ENCODE measurements around the gene DKKL1. TPM values are rescaled to one million over a fixed set of nuclear protein-coding genes. Genes with fewer than 3 reads are reported as not detected.

The DKKL1 gene
- polyA plus RNA-seq, 4 donors = 4.2 to 7.0 (median 5.8) TPM

DNA sequence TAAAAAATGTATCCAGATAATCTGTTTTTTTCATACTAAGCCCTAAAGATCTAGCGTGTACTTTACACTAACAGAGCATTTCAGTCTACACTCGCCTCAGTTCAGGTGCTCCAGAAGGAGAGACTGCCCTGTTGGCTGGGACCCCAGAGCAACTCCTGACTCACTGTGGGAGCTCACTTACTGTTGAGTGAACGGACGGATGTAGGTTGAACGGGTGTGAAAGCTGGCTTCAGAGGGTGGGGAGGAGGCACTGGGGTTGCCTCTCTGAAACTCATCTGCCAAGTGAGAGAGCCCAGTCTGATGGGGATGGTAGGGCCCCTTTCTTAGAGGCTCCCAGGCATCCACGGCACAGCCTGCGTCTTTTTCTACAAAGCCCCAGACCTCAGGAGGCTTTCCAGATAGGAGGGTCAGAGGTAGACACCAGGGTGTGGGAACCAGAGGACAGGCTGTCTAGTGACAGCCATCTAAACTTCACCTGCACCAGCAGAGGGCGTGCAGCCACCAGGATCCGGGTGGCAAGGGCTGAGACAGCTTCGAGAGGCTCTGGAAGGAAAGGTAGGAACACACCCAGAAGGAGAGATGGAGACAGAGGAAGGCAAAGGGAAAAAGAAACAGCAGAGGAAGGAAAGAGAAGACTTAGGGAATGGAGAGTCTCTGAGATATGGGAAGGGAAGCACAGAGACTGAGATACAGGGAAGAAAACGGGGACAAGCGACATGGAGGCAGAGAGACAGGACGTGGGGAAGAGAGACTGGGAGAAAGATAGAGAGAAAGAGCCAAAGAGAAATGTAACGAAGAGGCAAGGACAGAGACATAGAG lies 28.1 kb downstream of the DKKL1 start:
- DNase-seq (ENCODE audit: low read depth in 4 of 4, low spot score in 3 of 4) = peak in 2 of 4 donors; percentile 60 to 63

DNA sequence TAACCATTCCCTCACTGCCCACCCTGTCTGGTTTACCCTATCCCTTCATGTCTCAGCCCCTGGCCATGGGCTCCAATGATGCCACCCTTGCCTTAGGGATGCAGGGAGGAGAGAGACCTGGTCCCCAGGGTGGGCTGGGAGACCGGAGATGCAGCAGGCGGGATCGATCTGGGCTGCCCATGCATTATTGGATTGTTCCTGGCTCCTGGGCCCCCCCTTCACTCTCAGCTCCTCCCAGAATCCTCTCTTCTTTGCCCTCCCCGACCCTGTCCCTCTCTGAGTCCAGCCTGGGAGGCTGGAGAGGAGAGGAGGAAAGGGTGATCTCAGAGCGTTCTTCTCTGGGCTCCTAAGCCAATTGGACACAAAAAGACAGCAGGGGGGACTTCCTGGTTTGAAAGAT lies 30.2 kb downstream of the DKKL1 start:
- DNase-seq (ENCODE audit: low read depth in 4 of 4, low spot score in 3 of 4) = no peak

DNA sequence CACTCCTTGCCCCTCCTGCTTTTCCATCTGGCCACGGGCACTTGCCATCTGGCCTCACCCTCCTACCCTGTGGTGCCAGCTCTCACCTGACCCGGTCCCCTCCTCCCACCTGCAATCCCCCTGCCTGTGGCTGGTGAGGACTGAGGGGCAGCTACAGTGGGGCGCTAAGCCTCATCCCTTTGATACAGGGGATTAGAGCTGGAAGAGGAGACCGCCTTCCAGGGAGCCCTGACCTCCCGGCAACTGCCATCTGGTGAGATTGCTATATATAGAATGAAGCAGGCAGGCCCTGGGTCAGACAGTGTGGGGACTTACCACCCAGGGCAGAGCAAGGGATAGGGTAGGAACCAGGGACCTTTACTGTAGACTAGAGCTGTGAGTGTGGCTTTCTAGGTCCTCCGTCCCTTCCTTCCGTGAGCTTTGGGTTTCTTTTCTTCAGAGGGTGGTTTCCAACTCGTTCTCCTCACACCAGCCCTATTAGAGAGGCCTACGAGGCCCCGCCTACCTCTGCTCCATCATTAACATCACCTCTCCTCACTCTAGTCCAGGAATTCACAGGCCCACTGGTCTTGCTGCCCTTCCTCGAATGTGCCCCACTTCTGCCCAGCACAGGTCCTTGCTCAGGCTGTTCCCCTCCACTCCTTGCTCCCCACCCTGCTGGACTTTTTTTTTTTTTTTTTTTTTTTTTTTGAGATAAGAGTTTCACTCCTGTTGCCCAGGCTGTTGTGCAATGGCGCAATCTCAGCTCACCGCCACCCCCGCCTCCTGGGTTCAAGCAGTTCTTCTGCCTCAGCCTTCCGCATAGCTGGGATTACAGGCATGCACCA lies 32.1 kb downstream of the DKKL1 start:
- no peak for DNase-seq (ENCODE audit: low read depth in 4 of 4, low spot score in 3 of 4)

DNA sequence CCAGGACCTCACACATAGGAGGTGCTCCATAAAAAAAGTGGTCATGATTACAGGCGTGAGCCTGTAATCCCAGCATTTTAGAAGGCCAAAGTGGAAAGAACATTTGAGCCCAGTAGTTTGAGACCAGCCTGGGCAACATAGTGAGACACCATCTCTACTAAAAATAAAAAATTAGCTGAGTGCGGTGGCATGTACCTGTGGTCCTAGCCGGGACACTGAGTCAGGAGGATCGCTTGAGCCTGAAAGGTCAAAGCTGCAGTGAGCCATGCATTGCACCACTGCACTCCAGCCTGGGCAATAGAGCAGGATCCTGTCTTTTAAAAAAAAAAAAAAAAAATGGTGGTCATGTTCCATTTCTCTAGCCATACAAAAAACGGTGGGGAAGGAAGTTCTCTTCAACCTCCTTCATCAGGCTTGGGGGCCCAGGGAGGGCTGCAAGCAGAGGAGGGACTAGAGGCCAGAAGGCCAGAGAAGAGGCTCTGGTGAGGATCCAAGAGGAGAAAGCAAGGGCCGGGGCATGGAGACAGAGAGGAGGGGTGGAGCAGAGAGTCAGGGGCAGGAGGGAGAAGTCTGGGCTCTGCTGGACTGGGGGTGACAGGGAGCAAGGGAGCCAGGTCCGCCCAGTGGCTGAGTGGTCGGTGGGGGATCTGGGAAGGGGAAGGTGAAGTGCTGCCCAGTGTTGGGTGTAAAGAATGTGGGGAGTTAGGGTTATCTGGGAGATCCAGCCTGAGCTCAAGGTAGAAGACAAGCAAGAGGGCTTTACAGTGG lies 33.2 kb downstream of the DKKL1 start:
- DNase-seq (ENCODE audit: low read depth in 4 of 4, low spot score in 3 of 4) = no peak

DNA sequence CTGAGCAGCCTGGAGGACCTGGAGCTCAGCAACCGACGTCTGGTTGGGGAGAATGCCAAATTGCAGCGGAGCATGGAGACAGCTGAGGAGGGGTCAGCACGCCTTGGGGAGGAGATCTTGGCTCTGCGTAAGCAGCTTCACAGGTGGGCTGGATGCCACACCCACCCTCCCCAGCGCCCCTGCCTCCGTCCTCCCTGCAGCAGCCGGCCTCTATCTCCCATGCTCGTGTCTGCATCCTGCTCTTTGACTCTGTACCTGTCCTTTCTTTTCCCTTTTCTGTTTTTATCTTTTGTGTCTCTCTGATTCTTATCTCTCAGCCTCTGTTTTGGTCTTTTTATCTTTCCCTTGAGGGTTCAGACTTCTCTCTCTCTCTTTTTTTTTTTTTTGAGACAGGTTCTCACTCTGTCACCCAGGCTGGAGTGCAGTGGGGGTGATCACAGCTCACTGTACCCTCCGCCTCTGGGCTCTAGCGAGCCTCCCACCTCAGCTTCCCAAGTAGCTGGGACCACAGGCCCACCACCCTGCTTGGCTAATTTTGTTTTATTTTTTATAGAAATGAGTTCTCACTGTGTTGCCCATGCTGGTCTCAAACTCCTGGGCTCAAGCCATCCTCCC lies 34.4 kb downstream of the DKKL1 start:
- no peak for DNase-seq (ENCODE audit: low read depth in 4 of 4, low spot score in 3 of 4)

DNA sequence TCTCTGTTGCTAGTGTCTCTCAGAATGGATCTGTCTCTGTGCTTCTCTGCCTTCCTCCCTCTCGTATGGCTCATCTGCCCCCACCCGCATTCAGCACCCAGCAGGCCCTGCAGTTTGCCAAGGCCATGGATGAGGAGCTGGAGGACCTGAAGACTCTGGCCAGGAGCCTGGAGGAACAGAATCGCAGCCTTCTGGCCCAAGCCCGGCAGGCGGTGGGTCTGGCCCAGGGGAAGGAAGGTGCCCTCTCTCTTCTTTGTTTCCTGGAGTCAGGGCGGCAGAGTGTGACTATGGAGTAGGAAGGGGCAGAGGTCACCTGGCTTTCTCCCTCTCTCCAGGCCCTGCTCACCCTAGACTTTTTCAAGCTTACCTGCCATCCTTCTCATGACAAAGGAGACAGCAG lies 35.3 kb downstream of the DKKL1 start:
- no peak for DNase-seq (ENCODE audit: low read depth in 4 of 4, low spot score in 3 of 4)

DNA sequence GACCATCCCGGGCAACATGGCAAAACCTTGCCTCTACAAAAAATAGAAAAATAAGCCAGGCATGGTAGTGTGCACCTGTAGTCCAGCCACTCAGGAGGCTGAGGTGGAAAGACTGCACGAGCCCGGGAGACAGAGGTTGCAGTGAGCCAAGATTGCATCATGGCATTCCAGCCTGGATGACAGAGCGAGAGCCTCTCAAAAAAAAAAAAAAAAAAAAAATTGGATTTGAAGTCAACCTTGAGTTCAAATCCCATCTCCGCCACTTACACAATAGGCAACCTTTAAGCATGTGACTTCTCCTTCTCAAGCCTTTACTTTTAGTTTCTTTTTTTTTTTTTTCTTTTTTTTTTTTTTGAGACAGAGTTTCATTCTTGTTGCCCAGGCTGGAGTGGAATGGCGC lies 36.4 kb downstream of the DKKL1 start:
- no peak for DNase-seq (ENCODE audit: low read depth in 4 of 4, low spot score in 3 of 4)

DNA sequence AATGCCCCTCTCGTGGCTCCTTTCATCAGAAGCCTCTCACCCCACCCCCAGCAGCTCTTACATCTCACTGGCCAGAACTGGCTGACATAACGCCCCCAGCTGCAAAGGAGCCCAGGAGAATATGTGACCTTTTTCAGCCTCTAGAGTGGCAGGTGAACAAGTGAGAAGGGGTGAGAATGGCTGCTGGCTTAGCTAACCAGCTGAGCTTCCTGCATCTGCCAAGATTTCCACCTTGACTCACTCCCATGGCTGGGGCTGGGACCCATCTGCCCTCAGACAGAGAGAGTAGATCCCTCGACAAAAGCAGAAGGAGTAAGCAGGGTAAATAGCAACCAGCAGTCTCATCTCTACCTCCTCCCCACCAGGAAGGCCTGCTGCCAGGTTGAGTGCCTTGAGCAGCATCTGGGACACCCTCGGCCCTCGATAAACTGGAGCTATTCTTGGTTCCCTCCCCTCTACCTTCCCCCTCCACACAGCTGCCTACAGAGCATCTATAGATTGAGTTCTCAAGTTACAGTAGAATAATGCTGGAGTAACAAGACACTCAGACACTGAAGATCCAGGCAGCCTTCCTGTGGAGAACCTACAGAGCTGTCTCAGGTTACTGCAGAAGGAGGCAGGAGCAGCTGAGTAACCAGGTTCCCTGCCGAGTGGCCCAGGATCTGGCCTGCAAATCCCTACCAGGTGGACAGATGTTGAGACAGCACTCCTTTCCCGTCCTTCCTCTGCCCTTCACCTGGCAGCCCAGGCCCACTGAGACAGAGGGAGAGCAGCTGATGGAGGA lies 39.9 kb downstream of the DKKL1 start:
- DNase-seq (ENCODE audit: low read depth in 4 of 4, low spot score in 3 of 4) = no peak

DNA sequence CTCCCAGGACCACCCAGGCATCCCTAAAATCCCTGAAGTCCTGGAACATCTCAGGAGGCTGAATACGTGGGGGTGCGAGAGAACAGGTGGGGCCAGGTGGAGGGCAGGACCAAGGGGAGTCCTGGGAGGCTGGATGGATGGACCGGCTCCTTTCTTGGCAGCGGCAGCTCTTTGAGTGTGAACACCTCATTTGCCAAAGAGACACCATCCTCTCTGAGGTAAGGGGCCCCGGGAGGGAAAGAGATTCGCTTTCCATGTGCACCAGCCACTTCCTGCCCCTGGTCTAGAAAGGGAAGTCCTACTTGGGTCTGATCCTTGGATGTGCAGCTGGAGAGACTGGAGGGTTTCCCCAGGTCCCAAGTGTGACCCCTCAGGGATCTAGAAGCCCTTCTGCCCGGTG lies 43.4 kb downstream of the DKKL1 start:
- DNase-seq (ENCODE audit: low read depth in 4 of 4, low spot score in 3 of 4) = no peak

DNA sequence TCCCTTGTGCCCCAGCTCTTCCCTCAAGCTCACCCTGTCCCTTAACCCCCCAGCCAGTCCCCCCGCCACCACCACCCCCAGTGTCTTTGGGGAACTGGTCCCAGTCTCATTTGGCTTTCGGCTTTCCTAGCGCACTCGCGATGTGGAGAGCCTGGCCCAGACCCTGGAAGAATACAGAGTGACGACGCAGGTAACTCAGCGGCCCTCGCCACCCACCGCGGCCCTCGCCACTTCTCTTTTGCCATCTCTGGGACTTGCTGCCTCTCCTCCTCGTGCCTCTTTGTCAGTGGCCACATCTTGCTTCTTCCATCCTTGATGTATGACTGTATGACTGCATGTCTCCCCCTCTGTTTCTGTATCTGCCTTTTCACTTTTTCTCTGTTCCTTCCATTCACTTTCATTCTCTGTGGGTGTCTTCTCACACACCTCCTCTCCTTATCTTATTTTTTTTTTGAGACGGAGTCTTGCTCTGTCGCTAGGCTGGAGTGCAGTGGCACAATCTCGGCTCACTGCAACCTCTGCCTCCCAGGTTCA lies 43.9 kb downstream of the DKKL1 start:
- no peak for DNase-seq (ENCODE audit: low read depth in 4 of 4, low spot score in 3 of 4)

DNA sequence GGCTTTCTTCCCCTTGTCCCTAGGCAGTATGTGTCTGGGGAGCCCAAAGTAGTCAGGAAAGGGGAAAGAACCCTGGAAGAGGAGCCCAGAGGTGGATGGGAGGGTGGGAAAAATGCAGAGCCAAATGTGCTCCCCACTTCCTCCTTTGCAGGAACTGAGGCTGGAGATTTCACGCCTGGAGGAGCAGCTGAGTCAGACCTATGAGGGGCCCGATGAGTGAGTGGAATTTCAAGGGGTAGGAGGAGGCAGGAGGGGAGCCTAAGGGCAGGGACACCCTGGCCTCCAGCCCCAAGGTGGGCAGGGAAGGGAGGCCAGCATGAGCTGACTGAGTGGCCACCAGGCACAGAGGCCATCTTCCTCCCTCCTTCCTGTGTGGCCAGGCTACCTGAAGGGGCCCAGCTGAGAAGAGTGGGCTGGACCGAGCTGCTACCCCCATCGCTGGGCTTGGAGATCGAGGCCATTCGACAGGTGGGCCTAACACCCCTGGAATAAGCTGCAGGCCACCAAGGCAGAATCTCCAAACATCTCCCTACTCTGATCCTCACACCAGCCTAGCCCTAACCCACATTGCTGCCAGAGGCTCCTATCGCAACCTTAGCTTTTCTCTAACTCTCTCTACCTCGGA lies 45.3 kb downstream of the DKKL1 start:
- DNase-seq (ENCODE audit: low read depth in 4 of 4, low spot score in 3 of 4) = no peak

DNA sequence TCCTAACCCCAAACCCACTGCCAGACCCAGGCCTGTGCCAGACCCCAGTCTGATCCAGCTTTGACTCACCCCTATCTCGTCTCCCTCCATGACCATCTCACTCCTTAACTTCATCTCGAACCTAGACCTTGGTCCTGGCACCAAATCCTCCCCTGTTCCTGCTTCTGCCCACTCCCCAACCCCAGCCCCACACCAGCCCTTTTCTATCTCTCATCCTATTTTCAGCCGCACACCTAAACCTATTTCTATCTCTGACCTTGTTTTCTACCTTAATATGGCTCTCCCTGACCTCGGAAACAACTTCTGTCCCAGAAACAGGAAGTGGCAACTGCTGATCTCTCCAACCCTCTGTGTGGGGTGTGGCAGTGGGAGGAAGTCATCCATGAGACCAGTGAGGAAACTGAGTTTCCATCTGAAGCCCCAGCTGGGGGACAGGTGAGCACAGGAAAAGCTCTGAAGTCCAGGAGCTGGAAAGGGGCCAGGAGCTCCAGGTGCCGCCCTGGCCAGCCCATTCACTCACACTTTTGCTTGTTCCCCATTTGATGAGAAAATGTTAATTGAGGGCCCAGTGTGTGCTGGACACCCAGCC lies 45.9 kb downstream of the DKKL1 start:
- no peak for DNase-seq (ENCODE audit: low read depth in 4 of 4, low spot score in 3 of 4)

DNA sequence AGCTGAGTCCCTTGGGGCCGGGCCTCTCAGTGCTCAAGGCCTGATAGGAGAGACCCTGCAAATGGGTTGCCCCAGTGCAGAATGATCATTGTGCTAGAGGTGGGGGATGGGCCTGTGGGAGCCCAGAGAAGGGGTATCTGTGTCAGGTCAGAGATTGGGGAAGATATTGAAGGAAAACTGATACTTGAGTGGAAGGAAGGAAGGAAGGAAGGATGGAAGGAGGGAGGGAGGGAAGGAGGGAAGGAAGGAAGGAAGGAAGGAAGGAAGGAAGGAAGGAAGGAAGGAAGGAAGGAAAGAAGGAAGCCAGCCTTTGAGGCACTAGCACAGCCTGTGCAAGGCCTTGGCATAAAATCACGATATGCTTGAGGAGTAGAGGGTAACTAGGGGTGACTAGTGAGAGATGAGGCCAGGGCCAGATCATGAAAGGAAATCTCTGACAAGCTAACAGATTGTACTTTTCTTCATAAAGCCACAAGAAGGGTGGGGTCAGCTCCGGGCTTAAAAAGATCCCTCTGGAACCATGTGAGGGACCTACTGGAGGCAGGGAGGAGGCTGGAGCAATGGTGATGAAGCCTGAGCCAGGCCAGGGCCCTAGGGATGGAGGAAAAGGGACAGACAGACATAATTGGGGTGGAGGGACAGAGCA lies 48.1 kb downstream of the DKKL1 start:
- no peak for DNase-seq (ENCODE audit: low read depth in 4 of 4, low spot score in 3 of 4)

DNA sequence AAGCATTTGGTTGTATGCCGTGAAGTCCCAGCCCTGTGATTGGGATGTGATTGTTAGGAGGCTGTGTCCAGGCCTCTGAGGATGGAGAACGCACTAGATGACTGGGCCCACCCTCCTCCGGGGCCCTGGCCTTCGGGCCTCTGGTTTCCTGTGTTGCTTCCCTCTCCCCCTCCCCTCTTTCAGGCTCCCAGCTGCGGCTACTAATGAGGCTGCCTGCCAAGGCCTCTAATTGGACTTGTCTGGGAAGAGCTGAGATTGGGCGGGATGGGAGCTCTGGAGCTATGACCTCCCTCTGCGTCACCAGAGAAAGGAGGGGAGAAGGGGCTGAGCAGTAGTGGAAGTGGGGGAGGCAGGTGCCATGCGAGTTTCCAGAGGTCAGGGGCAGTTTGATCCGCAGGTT lies 49.7 kb downstream of the DKKL1 start:
- DNase-seq (ENCODE audit: low read depth in 4 of 4, low spot score in 3 of 4) = peak; percentile 59 to 79 (median 70)

DNA sequence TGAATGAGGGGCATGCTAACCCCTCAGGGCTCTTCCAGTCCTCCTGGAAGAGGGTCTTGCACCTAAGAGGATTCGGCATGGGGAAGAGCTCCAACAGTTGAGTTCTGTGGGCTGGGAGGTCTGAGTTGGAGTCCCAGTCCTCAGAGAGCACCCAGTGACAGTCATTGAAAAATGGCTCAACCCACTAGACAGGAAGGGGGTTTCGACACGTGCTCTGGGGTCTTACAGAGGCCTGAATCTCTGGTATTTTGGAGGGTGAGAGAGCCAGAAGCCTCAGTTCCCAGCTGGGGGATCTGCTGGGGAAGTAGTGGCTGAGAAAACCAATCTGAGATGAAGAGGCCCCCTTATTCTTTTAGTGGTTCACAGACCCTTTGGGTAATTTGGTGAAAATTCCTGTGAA lies 50.6 kb downstream of the DKKL1 start:
- no peak for DNase-seq (ENCODE audit: low read depth in 4 of 4, low spot score in 3 of 4)

DNA sequence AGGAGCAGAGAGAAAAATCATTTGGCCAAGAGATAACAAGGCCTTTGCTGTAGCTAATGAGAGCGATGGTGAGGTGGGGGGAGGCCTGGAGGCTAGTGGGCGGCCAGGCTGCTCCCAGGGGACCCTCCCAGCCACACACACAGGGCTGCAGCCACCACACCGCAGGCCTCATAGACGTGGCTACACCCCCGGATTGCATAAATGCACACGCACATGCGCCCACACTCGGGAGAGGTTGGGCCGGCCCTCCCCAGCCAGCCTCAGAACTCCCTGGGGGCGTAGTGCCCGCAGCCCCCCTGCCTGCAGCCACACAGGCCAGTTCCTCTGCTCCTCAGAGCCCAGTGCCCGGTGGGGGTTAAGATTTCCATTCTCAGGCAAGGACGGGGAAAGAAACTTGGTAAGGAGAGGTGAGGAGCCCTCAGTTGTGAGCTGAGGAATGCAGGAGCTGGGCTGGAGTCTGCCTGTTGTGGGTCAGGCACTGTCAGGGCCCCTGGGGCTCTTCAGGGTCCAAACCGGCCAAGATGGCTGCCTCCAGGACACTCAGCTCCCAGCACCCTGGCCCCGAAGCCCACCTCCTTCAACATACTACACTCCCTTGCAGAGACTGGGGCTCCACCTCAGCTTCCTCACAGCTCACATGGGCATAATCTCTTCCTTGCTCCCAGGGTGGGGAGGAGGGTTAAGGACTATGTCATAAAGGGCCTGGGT lies 51.6 kb downstream of the DKKL1 start:
- no peak for DNase-seq (ENCODE audit: low read depth in 4 of 4, low spot score in 3 of 4)

DNA sequence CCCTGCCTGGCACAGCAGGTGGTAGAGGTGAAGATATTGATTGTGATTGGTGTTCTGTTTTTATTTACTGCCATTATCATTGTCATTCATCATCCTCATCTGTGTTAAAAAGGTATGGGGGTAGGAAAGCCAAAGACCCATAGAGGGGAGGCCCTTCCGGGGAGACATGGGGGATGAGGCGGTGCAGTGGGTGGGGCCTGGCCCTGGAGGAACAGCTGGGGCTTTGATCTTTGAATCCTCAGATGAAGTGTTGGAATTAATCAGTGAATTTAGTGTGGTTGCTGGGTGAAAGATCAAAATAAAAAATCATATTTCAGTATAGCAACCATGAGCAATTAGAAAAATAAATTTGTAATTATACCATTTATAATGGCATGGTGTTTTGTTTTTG lies 52.1 kb downstream of the DKKL1 start:
- no peak for DNase-seq (ENCODE audit: low read depth in 4 of 4, low spot score in 3 of 4)

DNA sequence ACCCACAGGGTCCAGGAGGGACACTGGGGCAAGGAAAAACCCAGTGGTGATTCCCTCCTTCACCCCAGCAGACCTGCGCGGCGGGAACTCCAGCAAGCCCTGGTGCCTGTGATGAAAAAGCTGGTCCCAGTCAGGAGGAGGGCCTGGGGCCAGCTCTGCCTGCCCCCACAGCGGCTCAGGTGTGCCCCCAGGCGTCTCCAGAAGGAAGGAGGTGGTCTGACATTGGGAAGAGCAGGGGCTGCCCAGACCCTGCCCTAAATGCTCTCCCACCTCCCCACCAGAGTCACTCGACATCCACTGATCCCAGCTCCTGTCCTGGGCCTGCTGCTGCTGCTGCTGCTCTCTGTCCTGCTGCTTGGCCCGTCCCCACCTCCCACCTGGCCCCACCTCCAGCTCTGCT lies 53.4 kb downstream of the DKKL1 start:
- no peak for DNase-seq (ENCODE audit: low read depth in 4 of 4, low spot score in 3 of 4)
